ENCODE results near the gene OR52E6. TPM values are rescaled to one million over a fixed set of nuclear protein-coding genes. Genes with fewer than 3 reads are reported as not detected.

OR52E6 gene
- total RNA-seq, 1 donor from 2014 or later, result not detected

DNA sequence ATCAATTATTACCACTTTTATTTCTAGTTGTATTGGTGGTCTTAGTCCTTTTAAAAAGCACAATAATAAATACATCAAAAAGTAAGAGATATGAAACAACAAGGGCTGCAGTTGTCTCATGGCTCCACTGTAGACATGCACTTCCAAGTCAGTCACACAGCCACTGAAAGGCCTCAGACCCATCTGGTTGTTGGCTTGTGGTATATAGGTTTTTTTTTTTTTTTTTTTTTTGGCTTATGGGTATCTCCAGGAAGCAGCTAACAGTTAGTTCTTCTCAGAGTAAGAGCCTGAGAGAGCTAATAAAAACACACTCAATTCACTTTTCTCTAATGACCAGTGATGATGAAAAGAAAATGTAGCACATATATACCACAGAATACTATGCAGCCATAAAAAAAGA lies 6.0 kb upstream of the OR52E6 start:
- H3K4me1 ChIP-seq (ENCODE audit: control insufficient read depth in 3 of 3, insufficient read depth in 3 of 3, low read length in 3 of 3), result no peaks in the 10 kb centered on the region
- no peaks in the 10 kb centered on the region for H3K9me3 ChIP-seq (ENCODE audit: control insufficient read depth in 3 of 3, low read length in 3 of 3)
- no peak overlapping the region for H3K27ac ChIP-seq (ENCODE audit: low read depth, low read length)
- H3K9ac ChIP-seq (ENCODE audit: low read depth in 1 of 3, low read length in 3 of 3), result no peak overlapping the region
- no peaks in the 10 kb centered on the region for H3K36me3 ChIP-seq (ENCODE audit: control insufficient read depth in 3 of 3, insufficient read depth in 3 of 3, low read length in 3 of 3)
- H3K4me3 ChIP-seq (ENCODE audit: low read length in 3 of 3), result no peak overlapping the region
- no peaks in the 10 kb centered on the region for H3K27me3 ChIP-seq (ENCODE audit: control insufficient read depth in 3 of 3, insufficient read depth in 3 of 3, low read length in 3 of 3)

DNA sequence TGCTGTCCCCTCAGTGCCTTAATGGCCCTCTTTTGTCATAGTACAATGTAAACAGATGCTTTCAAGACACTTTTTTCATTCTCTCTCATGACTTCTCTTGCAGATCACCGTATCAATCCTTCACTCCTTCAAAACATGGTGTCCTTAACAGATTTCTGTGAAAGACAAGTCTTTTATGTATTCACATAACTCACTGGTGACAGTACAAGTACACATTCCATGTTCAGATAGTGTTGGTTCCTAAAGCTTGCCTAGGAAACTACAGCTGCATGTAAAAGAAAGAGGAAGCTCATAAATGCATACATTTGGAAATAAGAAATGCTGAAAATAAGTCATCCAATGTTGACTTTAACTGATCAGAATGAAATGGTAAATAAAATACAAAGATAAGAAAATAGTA lies 5.0 kb upstream of the OR52E6 start:
- Histone ChIP-seq H3K27ac (ENCODE audit: low read depth, low read length) (no peak overlapping the region), H3K36me3 (ENCODE audit: control insufficient read depth in 3 of 3, insufficient read depth in 3 of 3, low read length in 3 of 3) (no peaks in the 10 kb centered on the region), H3K4me3 (ENCODE audit: low read length in 3 of 3) (no peak overlapping the region), H3K9ac (ENCODE audit: low read depth in 1 of 3, low read length in 3 of 3) (no peak overlapping the region), H3K27me3 (ENCODE audit: control insufficient read depth in 3 of 3, insufficient read depth in 3 of 3, low read length in 3 of 3) (no peaks in the 10 kb centered on the region), H3K9me3 (ENCODE audit: control insufficient read depth in 3 of 3, low read length in 3 of 3) (no peaks in the 10 kb centered on the region), H3K4me1 (ENCODE audit: control insufficient read depth in 3 of 3, insufficient read depth in 3 of 3, low read length in 3 of 3) (no peaks in the 10 kb centered on the region)

DNA sequence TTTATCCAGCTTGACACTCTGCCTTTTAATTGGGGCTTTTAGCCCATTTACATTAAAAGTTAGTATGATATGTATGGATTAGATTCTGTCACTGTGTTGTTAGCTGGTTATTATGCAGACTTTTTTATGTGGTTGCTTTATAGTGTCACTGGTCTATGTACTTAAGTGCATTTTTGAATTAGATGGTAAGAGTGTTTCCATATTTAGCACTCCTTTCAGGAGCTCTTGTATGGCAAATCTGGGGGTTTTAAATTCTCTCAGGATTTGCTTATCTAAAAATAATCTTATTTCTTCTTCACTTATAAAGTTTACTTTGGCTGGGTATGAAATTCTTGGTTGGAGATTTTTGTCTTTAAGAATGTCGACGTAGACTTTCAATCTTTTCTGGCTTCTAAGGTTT lies 4.0 kb downstream of the OR52E6 start:
- Histone ChIP-seq H3K9me3 (ENCODE audit: control insufficient read depth in 3 of 3, low read length in 3 of 3) (no peaks in the 10 kb centered on the region), H3K9ac (ENCODE audit: low read depth in 1 of 3, low read length in 3 of 3) (no peak overlapping the region), H3K4me3 (ENCODE audit: low read length in 3 of 3) (no peak overlapping the region), H3K27me3 (ENCODE audit: control insufficient read depth in 3 of 3, insufficient read depth in 3 of 3, low read length in 3 of 3) (no peaks in the 10 kb centered on the region), H3K36me3 (ENCODE audit: control insufficient read depth in 3 of 3, insufficient read depth in 3 of 3, low read length in 3 of 3) (no peaks in the 10 kb centered on the region), H3K27ac (ENCODE audit: low read depth, low read length) (no peak overlapping the region), H3K4me1 (ENCODE audit: control insufficient read depth in 3 of 3, insufficient read depth in 3 of 3, low read length in 3 of 3) (no peaks in the 10 kb centered on the region)

GRCh38 chr11:5833446-5833845 lies 8.3 kb downstream of the OR52E6 start:
- Histone ChIP-seq H3K27me3 (ENCODE audit: control insufficient read depth in 3 of 3, insufficient read depth in 3 of 3, low read length in 3 of 3) (no peaks in the 10 kb centered on the region), H3K36me3 (ENCODE audit: control insufficient read depth in 3 of 3, insufficient read depth in 3 of 3, low read length in 3 of 3) (no peaks in the 10 kb centered on the region), H3K9ac (ENCODE audit: low read depth in 1 of 3, low read length in 3 of 3) (no peak overlapping the region), H3K9me3 (ENCODE audit: control insufficient read depth in 3 of 3, low read length in 3 of 3) (no peaks in the 10 kb centered on the region), H3K4me1 (ENCODE audit: control insufficient read depth in 3 of 3, insufficient read depth in 3 of 3, low read length in 3 of 3) (no peaks in the 10 kb centered on the region), H3K27ac (ENCODE audit: low read depth, low read length) (no peak overlapping the region), H3K4me3 (ENCODE audit: low read length in 3 of 3) (no peak overlapping the region)

DNA sequence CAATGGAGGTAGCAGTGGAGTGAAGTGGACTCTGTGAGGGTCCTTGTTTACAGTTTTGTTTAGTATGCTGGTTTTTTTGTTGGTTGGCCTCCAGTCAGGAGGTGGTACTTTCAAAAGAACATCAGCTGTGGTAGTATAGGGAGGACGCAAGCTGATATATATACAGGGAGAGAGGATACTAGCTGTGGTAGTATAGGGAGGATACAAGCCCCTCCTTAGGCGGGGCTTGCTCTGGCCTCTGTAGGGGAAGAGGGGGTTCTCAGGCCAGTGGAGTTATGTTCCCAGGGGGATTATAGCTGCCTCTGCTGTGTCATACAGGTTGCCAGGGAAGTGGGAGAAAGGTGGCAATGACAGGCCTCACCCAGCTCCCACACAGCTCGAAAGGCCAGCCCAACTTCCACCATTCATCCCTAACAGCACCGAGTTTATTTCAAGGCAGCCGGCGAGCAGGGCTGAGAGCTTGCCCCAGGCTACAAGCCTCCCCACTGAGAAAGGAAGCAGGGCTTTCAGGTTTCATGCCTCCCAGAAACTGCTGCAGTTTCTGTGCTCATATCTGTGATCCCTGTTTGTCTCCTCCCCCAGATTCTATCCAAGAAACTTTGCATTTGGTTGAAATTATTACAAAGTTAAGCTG lies 10.4 kb downstream of the OR52E6 start:
- Histone ChIP-seq H3K27me3 (ENCODE audit: control insufficient read depth in 3 of 3, insufficient read depth in 3 of 3, low read length in 3 of 3) (no peaks in the 10 kb centered on the region), H3K36me3 (ENCODE audit: control insufficient read depth in 3 of 3, insufficient read depth in 3 of 3, low read length in 3 of 3) (no peaks in the 10 kb centered on the region), H3K27ac (ENCODE audit: low read depth, low read length) (no peak overlapping the region), H3K9me3 (ENCODE audit: control insufficient read depth in 3 of 3, low read length in 3 of 3) (no peaks in the 10 kb centered on the region), H3K4me3 (ENCODE audit: low read length in 3 of 3) (no peak overlapping the region), H3K4me1 (ENCODE audit: control insufficient read depth in 3 of 3, insufficient read depth in 3 of 3, low read length in 3 of 3) (no peaks in the 10 kb centered on the region), H3K9ac (ENCODE audit: low read depth in 1 of 3, low read length in 3 of 3) (no peak overlapping the region)

DNA sequence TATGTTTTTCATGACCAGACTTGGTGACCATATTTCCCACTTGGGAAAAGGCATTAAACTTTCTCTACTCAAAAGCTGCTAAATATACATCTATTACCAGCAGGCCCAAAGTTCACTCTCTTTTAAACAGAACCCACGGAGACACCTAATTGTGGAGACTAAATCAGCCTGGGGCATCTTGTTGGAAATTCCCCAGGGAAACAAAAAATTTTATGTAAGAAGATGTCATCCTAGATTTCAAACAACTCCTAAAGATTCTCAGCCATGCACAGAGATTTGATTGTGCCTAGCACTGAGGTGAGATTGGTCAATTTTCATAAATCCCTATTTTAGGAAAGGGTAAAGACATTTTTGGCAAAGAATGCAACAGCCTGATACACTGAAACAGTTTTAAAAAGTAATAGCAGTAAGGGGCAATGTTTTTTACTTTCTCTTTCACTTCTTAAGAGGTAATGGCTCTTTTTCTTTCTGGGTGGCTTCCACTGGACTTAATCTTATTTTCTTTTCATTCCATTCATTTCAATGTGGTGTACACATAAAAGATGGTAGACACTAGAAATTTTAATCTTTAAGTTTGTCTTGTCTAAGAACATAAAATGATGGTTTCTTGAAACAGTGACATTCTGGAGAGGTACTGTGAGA lies 23.3 kb downstream of the OR52E6 start:
- no peaks in the 10 kb centered on the region for H3K9me3 ChIP-seq (ENCODE audit: control insufficient read depth in 3 of 3, low read length in 3 of 3)
- no peak overlapping the region for H3K4me3 ChIP-seq (ENCODE audit: low read length in 3 of 3)
- H3K36me3 ChIP-seq (ENCODE audit: control insufficient read depth in 3 of 3, insufficient read depth in 3 of 3, low read length in 3 of 3), result no peaks in the 10 kb centered on the region
- no peak overlapping the region for H3K9ac ChIP-seq (ENCODE audit: low read depth in 1 of 3, low read length in 3 of 3)
- H3K4me1 ChIP-seq (ENCODE audit: control insufficient read depth in 3 of 3, insufficient read depth in 3 of 3, low read length in 3 of 3), result no peaks in the 10 kb centered on the region
- H3K27ac ChIP-seq (ENCODE audit: low read depth, low read length), result no peak overlapping the region
- no peaks in the 10 kb centered on the region for H3K27me3 ChIP-seq (ENCODE audit: control insufficient read depth in 3 of 3, insufficient read depth in 3 of 3, low read length in 3 of 3)

- Histone ChIP-seq H3K36me3 (ENCODE audit: control insufficient read depth in 3 of 3, insufficient read depth in 3 of 3, low read length in 3 of 3) (no peaks in the 10 kb centered on the region), H3K27me3 (ENCODE audit: control insufficient read depth in 3 of 3, insufficient read depth in 3 of 3, low read length in 3 of 3) (no peaks in the 10 kb centered on the region), H3K9ac (ENCODE audit: low read depth in 1 of 3, low read length in 3 of 3) (no peak overlapping the region), H3K9me3 (ENCODE audit: control insufficient read depth in 3 of 3, low read length in 3 of 3) (no peaks in the 10 kb centered on the region), H3K4me3 (ENCODE audit: low read length in 3 of 3) (no peak overlapping the region), H3K4me1 (ENCODE audit: control insufficient read depth in 3 of 3, insufficient read depth in 3 of 3, low read length in 3 of 3) (no peaks in the 10 kb centered on the region), H3K27ac (ENCODE audit: low read depth, low read length) (no peak overlapping the region)
Observed at GRCh38 chr11:5815534-5815933, 26.2 kb downstream of the OR52E6 start.

GRCh38 chr11:5809905-5810795 lies 31.5 kb downstream of the OR52E6 start:
- no peak overlapping the region for H3K4me3 ChIP-seq (ENCODE audit: low read length in 3 of 3)
- H3K9me3 ChIP-seq (ENCODE audit: control insufficient read depth in 3 of 3, low read length in 3 of 3), result no peaks in the 10 kb centered on the region
- no peak overlapping the region for H3K9ac ChIP-seq (ENCODE audit: low read depth in 1 of 3, low read length in 3 of 3)
- no peaks in the 10 kb centered on the region for H3K36me3 ChIP-seq (ENCODE audit: control insufficient read depth in 3 of 3, insufficient read depth in 3 of 3, low read length in 3 of 3)
- no peak overlapping the region for H3K27ac ChIP-seq (ENCODE audit: low read depth, low read length)
- peaks cover 0 to 7% (median 5%) of the 10 kb centered on the region in 3 donors for H3K27me3 ChIP-seq (ENCODE audit: control insufficient read depth in 3 of 3, insufficient read depth in 3 of 3, low read length in 3 of 3)
- peaks cover 0 to 12% (median 5%) of the 10 kb centered on the region in 3 donors for H3K4me1 ChIP-seq (ENCODE audit: control insufficient read depth in 3 of 3, insufficient read depth in 3 of 3, low read length in 3 of 3)

- peak overlapping the region; percentile 21 to 51 (median 50) for H3K9ac ChIP-seq (ENCODE audit: low read depth in 1 of 3, low read length in 3 of 3)
- no peaks in the 10 kb centered on the region for H3K9me3 ChIP-seq (ENCODE audit: control insufficient read depth in 3 of 3, low read length in 3 of 3)
- no peak overlapping the region for H3K27ac ChIP-seq (ENCODE audit: low read depth, low read length)
- H3K4me3 ChIP-seq (ENCODE audit: low read length in 3 of 3), result peak overlapping the region; percentile 61 to 75 (median 70)
- peaks cover 0 to 12% (median 5%) of the 10 kb centered on the region in 3 donors for H3K4me1 ChIP-seq (ENCODE audit: control insufficient read depth in 3 of 3, insufficient read depth in 3 of 3, low read length in 3 of 3)
- H3K36me3 ChIP-seq (ENCODE audit: control insufficient read depth in 3 of 3, insufficient read depth in 3 of 3, low read length in 3 of 3), result no peaks in the 10 kb centered on the region
- peaks cover 0 to 7% (median 5%) of the 10 kb centered on the region in 3 donors for H3K27me3 ChIP-seq (ENCODE audit: control insufficient read depth in 3 of 3, insufficient read depth in 3 of 3, low read length in 3 of 3)
Observed at GRCh38 chr11:5809122-5809519, 32.6 kb downstream of the OR52E6 start.
